Fibroblast of villous mesenchyme (primary cell): ENCODE measurements around the gene RPAP3. TPM values are rescaled to one million over a fixed set of nuclear protein-coding genes. Genes with fewer than 3 reads are reported as not detected.

Experiments used
- DNase-seq: peaks from one replicate; pipeline ENCODE4 v3.0.0-alpha.2; 2010; ENCODE audit warnings: low read depth
- H3K4me3 ChIP-seq: 2 replicates; pipeline ENCODE4 v1.5.1; 2011; ENCODE audit warnings: low read depth, mild to moderate bottlenecking, low read length
- CTCF ChIP-seq: IDR thresholded peaks from 2 replicates; pipeline ENCODE4 v1.5.1; 2012; ENCODE audit warnings: low read depth, mild to moderate bottlenecking, low read length; ENCODE audit not compliant: insufficient read depth
- total RNA-seq: library from RNA; depleted of rRNA; stranded (reverse); fragments of >200 nt; gene quantifications from 2 replicates; pipeline ENCODE4 v1.2.3, GENCODE V29; 2012

Gene RPAP3
- total RNA-seq, 1 donor: 26.3 TPM

- H3K4me3 ChIP-seq: no peak overlapping the region
- no peak for TF ChIP-seq CTCF
- DNase-seq: no peak
These were observed 93.9 kb downstream of the RPAP3 start for GRCh38 chr12:47611906-47612305.

Other genes with a start within 250 kb of the RPAP3 start
- gene ENDOU, start 19.5 kb upstream of the RPAP3 start, total RNA-seq: not detected in 2 replicates
- 3.2 and 9.1 TPM in 2 replicates for gene RAPGEF3, start 52.9 kb upstream of the RPAP3 start, total RNA-seq
- 10.6 and 19.4 TPM in 2 replicates for gene SLC48A1, start 67.2 kb upstream of the RPAP3 start, total RNA-seq
- 39.9 and 47.9 TPM in 2 replicates for gene HDAC7, start 113.9 kb upstream of the RPAP3 start, total RNA-seq
- gene VDR, start 199.0 kb upstream of the RPAP3 start, total RNA-seq: 8.2 and 18.4 TPM in 2 replicates